PC-3 (cell line): ENCODE data around the gene CEACAM7. TPM values are rescaled to one million over a fixed set of nuclear protein-coding genes. Genes with fewer than 3 reads are reported as not detected.
A peak's percentile ranks its signal among the peaks of the same experiment; 100 is the strongest.

Experiments
- ATAC-seq: fragments of 200-7000 bp; cut with Tn5 transposase; 2 replicates; pipeline ENCODE4 v1.9.1; 2020; ENCODE audit warnings: mild to moderate bottlenecking, moderate library complexity
- BruUV-seq: library from RNA; stranded (reverse); fragments of 400-500 nt; replicated peaks from 2 replicates; lab custom pipeline; 2021; lab: Mats Ljungman, UMichigan
- CTCF ChIA-PET: fragments of 300-600 bp; sonication (Branson Sonifier 250); formaldehyde crosslinking; loops from one replicate; lab custom pipeline; 2022; ENCODE audit warnings: antibody characterized with exemption; lab: Charles Lee
- POLR2A ChIA-PET: fragments of 300-600 bp; sonication (Branson Sonifier 250); formaldehyde crosslinking; loops from one replicate; lab custom pipeline; 2022; ENCODE audit warnings: antibody characterized with exemption; ENCODE audit not compliant: unreplicated experiment; lab: Charles Lee
- DNase-seq: peaks from one replicate; pipeline ENCODE4 v3.0.0-alpha.2; 2015
- H2AFZ ChIP-seq: fragments of 300-600 bp; sonication (generic); 2 replicates; pipeline ENCODE4 v1.6.0; 2016; ENCODE audit warnings: antibody characterized with exemption, low read length
- H3F3A ChIP-seq: fragments of 300-600 bp; sonication (generic); one replicate; pipeline ENCODE4 v1.6.0; 2017; ENCODE audit warnings: antibody characterized with exemption, low read length, control low read depth, mild to moderate bottlenecking; ENCODE audit not compliant: unreplicated experiment
- H3K27ac ChIP-seq: fragments of 300-600 bp; sonication (generic); 2 replicates; pipeline ENCODE4 v1.5.1; 2016; ENCODE audit warnings: mild to moderate bottlenecking, low read length
- H3K27me3 ChIP-seq: fragments of 300-600 bp; sonication (generic); 2 replicates; pipeline ENCODE4 v1.6.1; 2016; ENCODE audit warnings: low read length, mixed read lengths
- H3K36me3 ChIP-seq: fragments of 300-600 bp; sonication (generic); 2 replicates; pipeline ENCODE4 v1.6.1; 2016; ENCODE audit warnings: low read depth, mixed run types, low read length, mixed read lengths
- H3K4me1 ChIP-seq: fragments of 300-600 bp; sonication (generic); 2 replicates; pipeline ENCODE4 v1.5.1; 2016; ENCODE audit warnings: low read length; ENCODE audit not compliant: insufficient read depth
- H3K4me2 ChIP-seq: fragments of 300-600 bp; sonication (generic); 2 replicates; pipeline ENCODE4 v1.6.0; 2016; ENCODE audit warnings: low read length
- H3K4me3 ChIP-seq: fragments of 300-600 bp; sonication (generic); 2 replicates; pipeline ENCODE4 v1.5.1; 2016; ENCODE audit warnings: mild to moderate bottlenecking, low read length, mixed read lengths
- H3K79me2 ChIP-seq: fragments of 300-600 bp; sonication (generic); 2 replicates; pipeline ENCODE4 v1.6.1; 2017; ENCODE audit warnings: low read length, mixed read lengths
- H3K9ac ChIP-seq: fragments of 300-600 bp; sonication (generic); 2 replicates; pipeline ENCODE4 v1.6.0; 2016; ENCODE audit warnings: mild to moderate bottlenecking, low read length
- H3K9me2 ChIP-seq: fragments of 300-600 bp; sonication (generic); replicated peaks from 2 replicates; pipeline ENCODE4 v1.6.1; 2016; ENCODE audit warnings: mixed run types, low read length, mixed read lengths
- H3K9me3 ChIP-seq: fragments of 300-600 bp; sonication (generic); 2 replicates; pipeline ENCODE4 v1.6.1; 2016; ENCODE audit warnings: low read length, mixed read lengths
- H4K20me1 ChIP-seq: fragments of 300-600 bp; sonication (generic); 2 replicates; pipeline ENCODE4 v1.6.1; 2016; ENCODE audit warnings: low read length, mixed read lengths
- EZH2 ChIP-seq: fragments of 300-600 bp; sonication (generic); IDR thresholded peaks from one replicate; pipeline ENCODE4 v1.6.1; 2017; ENCODE audit warnings: antibody characterized with exemption, mild to moderate bottlenecking, low read length; ENCODE audit not compliant: unreplicated experiment
- EZH2phosphoT487 ChIP-seq: fragments of 300-600 bp; sonication (generic); IDR thresholded peaks from 2 replicates; pipeline ENCODE4 v1.6.1; 2018; ENCODE audit warnings: mild to moderate bottlenecking, antibody characterized with exemption, low read length, borderline replicate concordance
- intact Hi-C: fragments of 100-400 bp; cut with micrococcal nuclease; formaldehyde crosslinking; loops from 2 replicates; pipeline ENCODE4 v1.9.0; 2023
- total RNA-seq: library from RNA; depleted of rRNA; stranded (reverse); fragments of >200 nt; gene quantifications from 2 replicates; pipeline ENCODE4 v1.2.3, GENCODE V29; 2014
- TF ChIP-seq, protein P1 (sequence below): fragments of 300-600 bp; sonication (generic); conservative IDR thresholded peaks from 2 replicates; pipeline ENCODE4 v1.5.1; 2017; ENCODE audit warnings: antibody characterized with exemption, low read depth, mild to moderate bottlenecking, low read length

CEACAM7 gene
- total RNA-seq, 1 experiment from 2014 or later = not detected

DNA sequence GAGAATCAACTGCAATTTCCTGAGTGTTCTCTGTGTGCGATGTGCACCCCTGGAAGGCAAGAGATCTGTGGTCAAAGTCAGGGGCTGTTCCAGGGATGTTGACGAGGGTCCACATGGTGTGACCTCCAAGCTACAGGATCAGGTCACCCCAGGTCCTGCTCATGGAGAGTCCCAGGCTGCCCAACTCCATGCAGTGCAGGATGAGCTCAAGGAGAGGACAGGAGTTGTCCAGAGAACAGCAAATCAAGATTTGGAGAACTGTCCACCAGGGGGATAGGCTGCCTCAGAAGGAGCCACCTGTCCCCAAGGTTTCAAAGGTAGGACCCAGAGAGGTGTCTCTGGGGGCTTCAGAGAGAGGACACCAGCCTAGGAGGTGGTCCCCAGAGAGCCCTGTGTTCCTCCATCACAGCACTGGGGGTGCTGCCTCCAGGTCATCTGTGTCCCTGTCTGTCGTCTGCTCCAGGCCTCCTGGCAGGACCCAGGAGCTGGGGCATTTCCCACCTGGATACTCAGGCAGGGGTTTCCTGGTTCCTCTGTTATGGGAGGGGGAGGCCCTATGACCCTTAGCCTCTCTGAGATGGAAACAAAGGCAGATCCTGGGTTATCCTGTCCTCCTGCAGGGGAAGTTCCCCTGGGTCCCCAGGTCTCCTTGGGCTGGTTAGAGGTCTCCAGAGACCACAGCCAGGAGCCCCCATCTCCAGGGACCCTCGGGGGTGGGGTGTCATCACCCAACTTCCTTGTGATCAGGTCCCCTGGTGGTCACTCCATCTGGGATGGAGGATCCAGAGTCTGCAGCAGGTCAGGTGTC lies 2.1 kb upstream of the CEACAM7 start:
- Histone ChIP-seq H4K20me1 (no peaks in the 10 kb centered on the region), H3K27ac (no peak overlapping the region), H3K4me3 (no peak overlapping the region), H3K9ac (no peak overlapping the region), H3K79me2 (no peaks in the 10 kb centered on the region), H3K4me1 (no peaks in the 10 kb centered on the region), H3K4me2 (no peak overlapping the region), H3F3A (no peaks in the 10 kb centered on the region), H3K9me2 (no peaks in the 10 kb centered on the region), H3K36me3 (no peaks in the 10 kb centered on the region), H2AFZ (no peak overlapping the region), H3K9me3 (no peaks in the 10 kb centered on the region), H3K27me3 (no peaks in the 10 kb centered on the region; the same call in 1 of the 2 replicates)
- ChIA-PET CTCF (interaction anchor here (0.6 kb wide), 2 partner anchors 9 to 59 kb away, joined by 3 to 4 read pairs; no protein-coding TSS in a partner anchor), POLR2A (no interaction called here)
- no peak for TF ChIP-seq EZH2
- TF ChIP-seq, protein P1, sequence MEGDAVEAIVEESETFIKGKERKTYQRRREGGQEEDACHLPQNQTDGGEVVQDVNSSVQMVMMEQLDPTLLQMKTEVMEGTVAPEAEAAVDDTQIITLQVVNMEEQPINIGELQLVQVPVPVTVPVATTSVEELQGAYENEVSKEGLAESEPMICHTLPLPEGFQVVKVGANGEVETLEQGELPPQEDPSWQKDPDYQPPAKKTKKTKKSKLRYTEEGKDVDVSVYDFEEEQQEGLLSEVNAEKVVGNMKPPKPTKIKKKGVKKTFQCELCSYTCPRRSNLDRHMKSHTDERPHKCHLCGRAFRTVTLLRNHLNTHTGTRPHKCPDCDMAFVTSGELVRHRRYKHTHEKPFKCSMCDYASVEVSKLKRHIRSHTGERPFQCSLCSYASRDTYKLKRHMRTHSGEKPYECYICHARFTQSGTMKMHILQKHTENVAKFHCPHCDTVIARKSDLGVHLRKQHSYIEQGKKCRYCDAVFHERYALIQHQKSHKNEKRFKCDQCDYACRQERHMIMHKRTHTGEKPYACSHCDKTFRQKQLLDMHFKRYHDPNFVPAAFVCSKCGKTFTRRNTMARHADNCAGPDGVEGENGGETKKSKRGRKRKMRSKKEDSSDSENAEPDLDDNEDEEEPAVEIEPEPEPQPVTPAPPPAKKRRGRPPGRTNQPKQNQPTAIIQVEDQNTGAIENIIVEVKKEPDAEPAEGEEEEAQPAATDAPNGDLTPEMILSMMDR = peak; percentile 27; the same call in 1 of the 2 replicates
- BruUV-seq = no TSS peak
- DNase-seq (no peak), ATAC-seq (no peak)
- intact Hi-C loops = loop anchor here (5.0 kb wide), 1 partner anchor 48 kb away; no protein-coding TSS in a partner anchor

DNA sequence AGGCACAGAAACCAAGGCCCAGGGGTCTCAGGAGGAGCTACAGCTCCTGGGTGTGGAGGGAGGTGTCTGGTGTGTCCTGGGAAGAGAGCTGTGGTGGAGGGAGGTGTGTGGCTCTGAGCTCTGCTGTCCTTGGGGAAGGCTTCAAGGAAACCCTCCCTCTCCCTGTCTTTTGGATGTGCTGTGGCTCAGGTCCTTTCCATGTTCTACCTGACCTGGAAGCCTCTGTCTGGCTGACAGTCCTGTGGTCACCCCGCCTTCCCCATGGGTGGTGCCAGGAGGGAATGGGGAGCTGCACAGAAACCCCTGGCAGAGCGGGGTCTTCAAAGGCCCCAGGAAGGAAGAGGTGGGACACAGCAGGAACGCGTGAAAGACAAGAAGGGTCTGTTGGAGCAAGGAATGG lies 617 bp upstream of the CEACAM7 start:
- no peak overlapping the region for H3K4me2 ChIP-seq
- DNase-seq = no peak
- H3K36me3 ChIP-seq = no peaks in the 10 kb centered on the region
- H3K4me1 ChIP-seq = no peaks in the 10 kb centered on the region
- BruUV-seq = no TSS peak
- H3K9ac ChIP-seq = no peak overlapping the region
- intact Hi-C loops = no loop called here
- H3K27ac ChIP-seq = no peak overlapping the region
- H4K20me1 ChIP-seq = no peaks in the 10 kb centered on the region
- no peaks in the 10 kb centered on the region for H3F3A ChIP-seq
- TF ChIP-seq, protein P1 = no peak
- TF ChIP-seq EZH2 = no peak
- TF ChIP-seq EZH2phosphoT487 = no peak
- peaks cover 7% of the 10 kb centered on the region; the same call in 1 of the 2 replicates for H3K27me3 ChIP-seq
- no peak for ATAC-seq
- ChIA-PET POLR2A (no interaction called here), CTCF (no interaction called here)
- no peaks in the 10 kb centered on the region for H3K9me3 ChIP-seq
- no peak overlapping the region for H2AFZ ChIP-seq
- H3K9me2 ChIP-seq = no peaks in the 10 kb centered on the region
- H3K4me3 ChIP-seq = no peak overlapping the region
- no peaks in the 10 kb centered on the region for H3K79me2 ChIP-seq

DNA sequence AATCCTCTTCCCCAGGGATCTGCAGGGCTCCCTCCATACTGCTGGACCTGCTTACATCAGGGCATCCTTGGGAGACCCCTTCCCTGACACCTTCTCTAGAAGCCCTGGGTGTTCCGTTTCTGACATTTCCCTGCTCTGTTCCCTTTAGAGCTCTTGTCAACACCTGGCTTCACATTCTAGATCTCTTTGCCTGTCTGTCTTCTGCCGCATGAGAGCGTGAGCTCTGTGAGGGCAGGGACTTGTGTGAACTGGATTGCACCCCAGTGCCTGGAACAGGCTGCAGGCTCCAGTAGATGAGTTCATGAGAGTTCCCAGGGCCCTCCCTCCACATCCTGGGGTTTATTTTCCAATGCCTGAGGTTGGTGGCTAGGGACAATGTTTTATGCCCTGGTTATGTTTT lies 651 bp downstream of the CEACAM7 start:
- Histone ChIP-seq H3K36me3 (no peaks in the 10 kb centered on the region), H3K4me3 (no peak overlapping the region), H3K9me3 (no peaks in the 10 kb centered on the region), H3K27me3 (peaks cover 20% of the 10 kb centered on the region; the same call in 1 of the 2 replicates), H2AFZ (no peak overlapping the region), H3K9ac (no peak overlapping the region), H3K27ac (no peak overlapping the region), H3K79me2 (no peaks in the 10 kb centered on the region), H4K20me1 (no peaks in the 10 kb centered on the region), H3K4me1 (no peaks in the 10 kb centered on the region), H3K9me2 (no peaks in the 10 kb centered on the region), H3F3A (no peaks in the 10 kb centered on the region), H3K4me2 (no peak overlapping the region)
- DNase-seq (no peak), ATAC-seq (no peak)
- TF ChIP-seq EZH2 (no peak), EZH2phosphoT487 (no peak)
- TF ChIP-seq, protein P1 = no peak
- POLR2A ChIA-PET = no interaction called here
- CTCF ChIA-PET = no interaction called here
- BruUV-seq = no TSS peak
- intact Hi-C loops = no loop called here
